Endothelial cell of hepatic sinusoid (primary cell): ENCODE measurements around the gene CPEB1.

Experiments used
- in situ Hi-C: cut with HindIII; loops from 2 replicates; pipeline ENCODE4 v1.10.0; 2017; ENCODE audit warnings: low sequenced_read_pairs

Gene CPEB1

DNA sequence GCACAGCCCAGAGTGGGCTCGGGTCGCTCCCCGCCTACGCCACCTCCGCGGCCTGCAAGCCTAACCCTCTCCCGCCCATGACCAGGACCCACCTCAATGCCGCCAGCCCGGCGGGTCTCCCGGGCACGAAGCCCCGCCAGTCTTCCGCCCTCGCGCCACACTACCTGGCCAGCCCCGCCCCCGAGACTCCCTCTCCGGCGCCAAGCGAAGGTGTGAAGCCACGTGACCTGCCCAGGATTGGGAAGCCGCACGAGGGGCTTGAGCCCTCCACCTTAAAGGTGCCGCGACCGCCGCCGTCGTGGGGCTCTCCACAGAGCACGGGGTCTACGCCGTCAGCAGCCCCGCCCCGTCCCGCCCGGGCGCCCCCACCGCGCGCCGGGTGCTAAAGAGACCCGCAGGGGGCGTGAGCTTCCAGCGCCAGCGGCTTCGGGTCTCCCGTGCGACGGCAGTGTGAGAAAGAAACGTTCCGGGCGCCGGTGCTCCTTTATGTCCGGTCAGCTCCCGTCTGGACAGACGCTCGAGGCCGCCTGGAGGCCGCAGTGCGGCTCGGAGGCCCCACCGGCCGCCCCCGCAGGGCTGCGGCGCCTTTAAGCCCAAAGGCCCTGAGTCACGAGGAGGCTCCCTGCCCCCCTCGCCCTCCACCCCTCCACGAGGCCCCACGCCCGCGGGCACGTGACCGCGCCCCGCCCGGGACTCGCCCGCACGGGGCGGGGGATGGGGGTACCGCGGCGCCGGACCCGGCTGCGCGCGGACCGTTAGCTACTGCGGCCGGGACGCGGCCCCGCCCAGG, at the start of gene CPEB1:
Gene CPEB1 (minus strand): TSS at position 319 of the 790 bp plus-strand sequence. CDS start 18,904 bp downstream, outside the sequence.
- in situ Hi-C loops, result no loop called here

DNA sequence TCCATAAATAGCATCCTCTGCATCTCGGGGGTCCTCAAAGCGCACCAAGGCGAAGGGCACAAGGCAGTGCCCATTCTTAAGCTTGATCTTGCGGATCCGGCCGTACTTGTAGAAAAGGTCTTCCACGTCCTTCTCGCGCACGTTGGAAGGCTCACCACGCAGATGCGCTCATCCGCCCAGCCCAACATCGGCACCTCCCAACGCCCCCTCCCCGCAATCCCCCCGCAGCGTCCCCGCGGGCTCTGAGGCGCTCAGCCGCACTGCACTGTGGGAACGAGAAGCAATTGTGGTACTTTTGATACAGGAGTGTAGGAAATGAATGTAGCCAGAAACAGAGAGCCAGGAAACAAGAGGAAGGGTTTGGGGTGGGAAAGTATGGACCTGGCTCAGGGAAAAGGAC, 45.0 kb upstream of the CPEB1 start:
- in situ Hi-C loops, result loop anchor here (25.0 kb wide), 1 partner anchor 155 kb away; the partner anchor contains the start of gene RPS17

DNA sequence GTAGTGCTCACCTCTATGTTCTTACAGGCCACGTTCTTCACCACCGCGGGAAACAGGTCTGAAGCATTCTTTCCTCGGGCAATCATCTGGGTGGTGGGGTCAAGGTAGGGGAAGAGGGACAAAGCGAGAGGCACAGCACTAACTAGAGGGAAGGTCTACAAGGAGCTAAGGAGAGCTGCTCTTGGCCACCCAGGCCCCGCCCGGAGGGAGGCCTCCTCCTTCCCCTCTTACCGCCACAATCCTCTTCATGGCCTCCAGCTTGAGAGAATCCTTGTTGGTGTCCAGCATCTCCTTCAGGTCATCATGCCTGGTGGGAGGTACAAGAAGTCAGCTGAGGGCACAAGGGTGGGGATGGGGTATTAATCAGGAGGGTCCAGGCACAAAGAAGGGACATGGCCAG, 42.0 kb upstream of the CPEB1 start:
- in situ Hi-C loops, result loop anchor here (25.0 kb wide), 1 partner anchor 152 kb away; the partner anchor contains the start of gene RPS17

DNA sequence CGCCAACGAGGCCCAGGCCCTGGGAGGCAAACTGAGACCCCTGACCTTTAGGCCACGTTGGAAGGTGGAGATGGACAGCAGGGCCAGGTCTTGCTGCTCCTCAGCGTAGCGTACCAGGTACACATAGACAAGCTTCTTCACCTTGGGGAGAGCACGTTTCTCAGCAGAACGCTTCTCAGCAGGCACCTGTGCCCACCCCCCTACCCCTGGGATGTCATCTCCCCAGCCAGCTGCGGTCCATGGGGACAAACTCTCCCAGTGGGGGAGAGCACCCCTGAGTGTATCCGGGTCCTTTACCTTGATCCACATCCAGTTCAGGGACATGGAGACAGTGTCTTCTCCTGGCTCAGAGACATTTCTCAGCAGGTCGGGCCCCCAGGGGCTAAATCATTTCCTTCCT, 41.5 kb upstream of the CPEB1 start:
- in situ Hi-C loops, result loop anchor here (25.0 kb wide), 1 partner anchor 151 kb away; the partner anchor contains the start of gene RPS17

DNA sequence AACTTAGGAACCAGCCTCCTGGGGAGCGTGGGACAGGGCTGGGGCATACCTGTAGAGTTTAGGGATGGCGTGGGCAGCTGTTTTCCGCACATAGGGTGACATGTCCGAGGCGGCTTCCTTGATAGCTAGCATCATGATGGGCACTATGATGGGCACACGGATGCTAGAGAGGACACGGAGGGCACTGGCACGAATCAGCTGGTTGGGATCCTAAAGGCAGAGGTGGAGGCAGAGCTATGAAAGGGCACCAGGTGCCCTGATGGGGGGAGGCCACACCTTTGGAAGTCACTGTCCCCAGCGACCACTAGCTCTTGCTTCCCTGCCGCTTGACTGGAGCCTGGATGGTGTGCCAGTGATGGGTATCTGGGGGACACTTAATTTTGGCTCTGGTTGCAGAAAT, 34.2 kb upstream of the CPEB1 start:
- in situ Hi-C loops, result loop anchor here (25.0 kb wide), 1 partner anchor 144 kb away; the partner anchor contains the start of gene RPS17

DNA sequence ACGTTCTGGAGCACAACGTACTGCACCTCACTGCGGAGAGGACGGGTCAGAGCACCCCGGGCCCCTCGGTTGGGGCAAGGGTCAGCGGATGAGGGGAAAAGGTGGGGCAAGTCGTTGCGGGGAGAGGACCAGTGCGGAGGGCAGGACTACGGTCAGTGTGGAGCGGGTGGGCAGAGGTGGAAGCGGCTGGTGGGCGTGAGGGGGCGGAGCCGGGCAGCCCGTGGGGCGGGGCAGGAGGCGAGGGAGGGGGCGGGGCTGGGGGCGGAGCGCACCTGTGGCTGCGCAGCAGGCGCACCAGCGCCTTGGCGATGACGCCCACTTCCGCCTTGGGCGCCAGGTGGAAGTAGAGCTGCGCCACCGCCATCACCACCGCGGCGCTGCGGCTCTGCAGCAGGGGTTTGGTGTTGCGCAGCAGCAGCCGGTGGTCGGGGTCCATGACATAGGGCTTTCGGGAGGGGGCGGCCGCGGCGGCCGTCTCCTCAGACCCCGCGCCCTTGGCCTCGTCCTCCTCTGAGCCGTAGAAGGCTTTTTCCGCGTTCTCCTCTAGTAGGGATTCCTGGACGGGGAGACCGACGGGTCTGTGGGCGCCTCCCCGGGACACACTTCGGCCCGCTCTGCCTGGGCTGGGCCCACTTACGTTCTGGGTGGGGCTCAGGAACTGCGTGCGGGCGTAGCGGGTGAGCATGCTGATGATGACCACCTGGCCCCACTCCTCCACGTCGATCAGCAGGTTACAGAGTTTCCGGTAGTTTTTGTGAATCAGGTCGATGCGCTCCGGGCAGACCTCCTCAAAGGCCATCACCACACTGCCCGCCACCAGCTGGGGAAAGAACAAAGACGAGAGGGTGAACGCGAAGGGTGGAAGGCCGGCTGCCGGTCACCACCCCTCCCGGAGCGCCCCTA, 33.3 kb upstream of the CPEB1 start:
- in situ Hi-C loops, result loop anchor here (25.0 kb wide), 1 partner anchor 143 kb away; the partner anchor contains the start of gene RPS17

DNA sequence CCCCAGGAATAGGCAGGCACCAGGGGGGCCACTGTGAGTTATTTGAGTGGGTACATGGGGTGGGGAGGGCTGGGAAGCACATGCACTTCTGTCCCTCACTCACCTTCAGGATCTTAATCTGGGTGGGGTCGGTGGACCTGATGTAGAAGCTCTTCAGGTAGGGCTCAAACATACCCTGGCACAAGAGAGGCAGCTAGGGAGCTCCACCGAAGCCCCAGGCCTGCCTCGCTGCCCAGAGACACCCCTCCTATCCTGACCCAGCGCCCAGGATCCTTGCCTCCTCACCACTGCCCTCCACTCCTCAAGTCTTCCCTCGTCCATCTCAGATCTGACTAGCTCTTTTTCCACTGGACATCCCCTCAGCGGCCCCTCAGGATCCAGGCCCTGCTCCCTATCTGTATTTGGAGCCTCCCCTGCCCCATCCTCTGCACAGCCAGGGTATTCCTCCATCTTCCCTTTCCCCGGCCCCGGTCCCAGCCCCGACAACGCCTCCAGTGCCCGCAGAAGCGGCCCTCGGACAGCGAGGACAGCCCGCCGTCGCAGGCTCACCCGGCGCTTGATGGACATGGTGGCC, 32.5 kb upstream of the CPEB1 start:
- in situ Hi-C loops, result loop anchor here (5.0 to 25.0 kb wide), 2 partner anchors 37 to 142 kb away; partner anchors contain the start of gene RPS17

DNA sequence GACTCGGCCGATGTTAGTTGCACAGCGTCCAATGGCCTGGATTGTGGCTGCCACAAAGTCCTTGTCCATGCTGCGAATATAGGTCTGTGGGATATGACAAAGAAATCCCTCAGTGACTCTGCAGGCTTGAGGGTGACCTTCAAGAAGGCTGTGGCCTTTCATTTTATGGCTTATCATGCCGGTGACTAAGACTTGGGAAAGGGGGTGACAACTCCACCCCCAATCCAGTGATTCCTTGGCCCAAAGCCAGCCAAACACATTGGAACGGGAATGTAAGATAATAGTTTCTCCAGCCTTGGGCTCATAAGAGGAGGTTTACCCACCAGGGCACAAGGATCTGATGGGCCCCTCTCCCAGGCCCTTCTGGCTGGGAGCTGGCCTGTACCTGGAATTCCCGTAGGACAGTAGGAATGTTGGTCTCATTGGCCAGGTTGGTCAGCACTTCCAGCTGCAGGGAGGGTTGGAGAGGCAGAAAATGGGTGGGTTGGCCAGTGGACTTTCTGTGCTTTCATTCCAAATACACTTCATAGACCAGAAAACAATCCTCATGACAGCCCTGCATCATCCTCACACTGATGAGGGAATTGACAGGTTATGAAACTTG, 30.7 kb upstream of the CPEB1 start:
- in situ Hi-C loops, result loop anchor here (5.0 to 25.0 kb wide), 2 partner anchors 36 to 141 kb away; partner anchors contain the start of gene RPS17

DNA sequence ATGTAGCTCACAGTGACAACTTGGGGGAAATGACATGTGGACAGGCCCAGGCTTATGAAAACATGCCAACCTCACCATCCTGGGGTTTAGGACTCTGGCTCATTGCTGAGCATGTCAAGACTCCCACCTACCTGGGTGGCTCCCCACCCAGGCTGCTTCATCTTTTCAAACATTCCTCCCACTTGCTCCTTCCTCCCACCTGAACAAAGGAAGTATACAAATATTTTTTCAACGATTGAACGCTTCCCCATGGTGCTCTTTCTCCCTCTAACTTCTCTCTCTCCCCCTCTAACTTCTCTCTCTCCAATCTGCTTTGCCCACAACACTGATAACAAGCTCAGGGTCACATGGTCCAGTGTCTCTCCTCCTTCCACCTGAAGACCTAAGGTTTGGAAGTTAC, 27.7 kb upstream of the CPEB1 start:
- in situ Hi-C loops, result loop anchor here (5.0 to 25.0 kb wide), 2 partner anchors 33 to 138 kb away; partner anchors contain the start of gene RPS17

DNA sequence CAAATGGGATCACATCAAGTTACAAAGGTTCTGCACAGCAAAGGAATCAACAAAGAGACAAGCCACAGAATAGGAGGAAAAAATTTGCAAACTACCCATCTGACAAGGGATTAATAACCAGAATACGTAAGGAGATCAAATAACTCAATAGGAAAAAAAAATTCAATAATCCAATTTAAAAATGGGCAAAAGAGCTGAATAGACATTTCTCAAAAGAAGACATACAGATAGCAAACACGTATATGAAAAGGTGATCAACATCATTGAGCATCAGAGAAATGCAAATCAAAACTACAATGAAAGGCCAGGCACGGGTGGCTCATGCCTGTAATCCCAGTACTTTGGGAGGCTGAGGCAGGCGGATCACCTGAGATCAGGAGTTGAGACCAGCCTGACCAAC, 23.5 kb upstream of the CPEB1 start:
- in situ Hi-C loops, result no loop called here

DNA sequence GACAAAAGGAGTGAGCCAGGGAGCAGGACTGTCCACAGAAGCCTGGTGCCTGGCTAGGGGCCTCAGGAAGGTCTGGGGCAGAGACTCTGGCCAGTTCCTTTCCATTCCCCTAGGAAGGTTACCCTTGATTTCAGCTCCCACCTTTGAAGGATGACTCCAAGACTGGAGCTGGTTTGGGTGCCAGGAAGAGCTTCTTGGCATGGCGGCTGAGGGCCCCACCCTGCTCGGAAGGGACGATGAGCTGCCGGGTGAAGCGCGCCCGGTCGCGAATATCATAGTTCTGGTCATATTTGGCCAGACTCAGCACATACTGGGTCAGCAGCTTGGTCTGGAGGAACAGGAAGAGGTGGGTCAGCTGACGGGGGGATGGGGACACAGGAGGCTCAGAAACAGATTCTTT, 19.4 kb upstream of the CPEB1 start:
- in situ Hi-C loops, result no loop called here

DNA sequence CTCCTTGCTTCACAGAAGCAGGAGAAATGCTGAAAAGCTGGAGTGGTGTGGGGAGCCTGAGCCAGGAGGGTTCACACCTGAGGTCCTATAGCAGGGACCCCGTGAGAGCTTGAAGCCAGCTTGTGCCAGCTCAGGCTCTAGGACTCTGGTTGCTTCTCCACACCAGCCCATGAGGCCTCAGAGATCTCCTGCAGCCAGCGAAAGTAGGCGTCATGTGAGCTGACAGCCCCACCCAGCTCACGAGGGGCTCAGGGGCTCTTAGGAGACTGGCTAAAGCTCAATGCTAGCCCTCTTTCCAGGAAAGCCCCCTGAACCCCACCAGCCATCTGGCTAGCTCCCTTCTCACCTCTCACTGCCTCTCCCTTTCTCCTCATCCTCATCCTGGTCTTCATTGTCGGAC, 16.9 kb upstream of the CPEB1 start:
- in situ Hi-C loops, result no loop called here

DNA sequence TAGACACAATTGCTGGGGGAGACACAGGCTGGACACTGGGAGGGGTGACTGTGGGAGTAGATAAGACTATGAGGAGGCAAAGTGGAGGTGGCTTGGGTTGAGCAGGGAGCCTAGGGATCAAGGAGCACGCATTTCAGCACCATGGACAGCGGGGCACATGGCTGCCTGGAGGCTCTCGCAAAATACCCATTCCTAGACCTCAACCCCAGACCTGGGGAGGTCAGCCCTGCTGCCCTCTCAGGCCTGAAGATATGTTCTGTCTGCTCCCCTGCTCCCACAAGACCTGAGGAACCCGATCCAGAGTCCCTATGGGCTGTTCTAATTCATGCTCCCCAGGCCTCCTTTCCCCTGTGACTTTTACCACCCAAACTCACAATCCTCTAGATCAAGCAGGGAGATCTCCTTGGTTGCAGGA, 16.0 kb upstream of the CPEB1 start:
- in situ Hi-C loops, result no loop called here

DNA sequence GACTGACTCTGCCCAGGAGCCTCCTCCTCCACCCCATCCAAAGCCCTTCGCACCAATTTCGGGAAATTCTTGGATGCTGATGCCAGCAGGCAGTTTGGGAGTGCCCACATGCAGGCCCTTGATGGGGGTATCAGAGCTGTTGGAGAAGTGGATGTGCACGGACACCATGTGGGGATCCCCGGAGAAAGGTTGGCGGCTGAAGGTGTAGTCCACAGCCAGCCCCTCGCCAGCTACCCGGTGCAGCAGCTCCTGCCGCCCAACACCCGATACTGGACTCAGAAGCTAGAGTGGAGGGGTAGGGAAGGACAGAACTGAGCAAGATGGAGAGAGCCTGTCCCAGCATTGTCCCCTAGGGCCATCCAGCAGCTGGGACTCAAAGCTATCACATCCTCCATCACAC, 15.5 kb upstream of the CPEB1 start:
- in situ Hi-C loops, result no loop called here

DNA sequence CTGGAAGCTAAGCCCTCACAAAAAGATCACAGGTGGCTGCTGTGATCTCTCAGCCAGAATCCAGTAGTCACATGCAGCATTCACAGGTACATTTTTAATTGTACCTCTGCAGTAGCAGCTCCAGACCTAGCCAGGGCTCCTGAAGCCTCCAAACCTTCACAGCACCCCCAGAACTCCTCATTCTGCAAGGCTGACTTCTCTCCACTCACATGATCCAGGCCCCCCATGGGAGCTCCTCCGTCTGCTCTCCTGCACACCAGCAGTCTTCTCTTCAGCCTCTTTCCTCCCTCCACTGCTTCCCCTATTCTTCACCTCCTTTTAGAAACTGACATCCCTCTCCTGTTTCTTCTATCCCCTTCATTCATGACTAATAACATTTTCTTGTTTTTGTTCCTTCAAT, 13.2 kb upstream of the CPEB1 start:
- in situ Hi-C loops, result no loop called here

DNA sequence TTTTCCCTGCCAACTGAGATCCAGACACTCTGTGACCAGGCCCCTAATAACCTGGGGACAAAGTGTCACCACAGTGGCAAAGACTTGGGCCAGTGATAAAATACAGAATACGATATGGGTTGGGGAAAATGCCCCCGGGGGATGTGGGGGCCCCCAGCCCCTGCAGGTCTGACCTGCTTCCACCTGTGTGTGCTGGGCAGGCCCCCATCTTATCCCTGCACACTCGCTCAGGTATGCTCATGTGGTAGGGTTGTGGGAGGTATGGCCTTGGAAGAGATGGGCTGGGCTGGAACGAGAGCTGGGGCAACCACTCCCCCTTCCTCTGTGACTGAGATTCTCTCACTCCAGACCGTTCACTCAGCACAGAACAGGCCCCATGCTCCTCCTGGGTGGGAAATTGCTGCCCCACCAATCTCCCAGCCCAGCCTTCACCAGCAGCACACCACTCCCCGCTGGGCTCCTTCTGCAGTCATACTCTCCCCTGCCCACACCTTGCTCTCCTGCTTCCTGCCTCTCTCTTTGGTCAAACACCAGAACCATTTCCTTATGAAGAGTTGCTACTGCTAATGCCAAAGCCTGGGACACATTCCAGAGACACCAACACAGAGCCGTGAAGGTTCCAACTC, 9.6 kb upstream of the CPEB1 start:
- in situ Hi-C loops, result no loop called here

DNA sequence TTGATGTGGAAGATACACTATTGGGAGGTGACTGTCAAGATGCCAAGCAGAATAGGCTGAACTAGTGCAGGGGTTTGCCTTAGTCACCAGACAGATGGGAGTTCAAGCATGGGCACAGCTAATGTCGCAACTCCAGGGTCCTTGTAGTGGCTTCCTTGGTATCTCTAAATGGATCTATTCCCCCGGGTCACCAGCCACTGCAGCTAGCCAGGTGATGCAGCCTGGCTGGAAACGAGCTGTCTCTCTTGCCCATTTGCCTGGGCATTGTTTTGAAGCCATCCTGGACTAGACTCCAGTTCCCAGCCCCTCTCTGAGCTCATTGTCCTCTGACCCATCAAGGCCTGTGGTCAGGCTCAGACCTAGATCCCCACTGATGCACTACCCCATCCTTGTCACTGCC, 8.4 kb upstream of the CPEB1 start:
- in situ Hi-C loops, result no loop called here

DNA sequence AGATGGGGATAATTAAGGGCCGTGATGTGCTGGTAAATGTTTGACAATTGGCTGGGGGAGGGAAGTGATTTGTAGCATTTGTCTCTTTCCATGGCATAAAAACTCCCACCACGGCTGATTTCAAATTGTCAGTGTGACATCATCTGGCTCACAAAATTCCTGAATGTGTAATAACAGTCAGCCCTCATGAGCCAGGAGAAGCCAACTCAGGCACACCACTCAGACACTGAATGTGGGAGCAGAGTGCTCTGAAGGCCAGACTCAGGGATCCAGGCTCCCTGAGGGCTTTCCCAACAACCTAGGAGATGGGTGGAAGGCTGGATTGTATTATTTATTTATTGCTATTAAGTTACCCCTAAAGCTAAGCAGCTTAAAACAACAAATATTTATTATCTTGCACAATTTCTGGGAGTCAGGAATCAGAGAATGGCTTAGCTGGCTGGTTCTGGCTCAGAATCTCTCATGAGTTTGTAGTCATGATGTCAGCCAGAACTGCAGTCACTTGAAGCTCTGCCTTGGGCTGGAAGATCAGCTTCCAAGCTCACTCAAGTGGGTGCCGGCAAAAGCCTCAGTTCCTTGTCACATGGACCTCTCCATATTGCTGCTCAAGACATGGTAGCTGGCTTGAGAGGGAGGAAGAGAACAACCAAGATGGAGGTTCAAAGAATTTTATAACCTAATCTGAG, 6.5 kb upstream of the CPEB1 start:
- in situ Hi-C loops, result no loop called here

DNA sequence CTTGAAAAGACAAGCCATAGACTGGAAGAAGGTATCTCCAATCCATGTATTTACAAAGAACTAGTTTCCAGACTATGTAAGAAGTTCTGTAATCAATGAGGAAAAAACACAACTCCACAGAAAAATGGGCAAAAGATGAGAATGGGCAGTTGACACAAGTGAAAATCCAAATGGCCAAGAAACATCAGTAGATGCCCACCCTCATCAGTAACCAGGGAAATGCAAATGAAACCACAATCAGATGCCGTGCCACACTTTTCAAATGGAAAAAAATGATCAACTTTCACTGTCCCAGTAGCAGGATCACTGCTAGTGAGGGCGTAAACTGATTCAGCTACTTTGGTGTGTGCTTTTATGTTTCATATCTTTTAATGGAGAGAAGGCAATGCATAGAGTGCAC, 4.5 kb upstream of the CPEB1 start:
- in situ Hi-C loops, result no loop called here
